Upper lobe of left lung (tissue), 6 donors: ENCODE measurements around the gene ZNF605. TPM values are rescaled to one million over a fixed set of nuclear protein-coding genes. Genes with fewer than 3 reads are reported as not detected.
"Not testable (repeated sequence)": the region's sequence is repeated elsewhere in the genome, so short reads cannot be mapped to it uniquely, and the experiment has no call there.

Experiments used
- ATAC-seq, 2 donors: fragments of 200-7000 bp; cut with Tn5 transposase; one replicate each; pipeline ENCODE4 v1.9.1; 2022; ENCODE audit warnings: mild to moderate bottlenecking in 2 of 2, moderate library complexity in 2 of 2; ENCODE audit not compliant: low FRiP score in 2 of 2
- DNase-seq, 2 donors: peaks; one replicate each; pipeline ENCODE4 v3.0.0-alpha.2; 2019 to 2020
- H3K27ac ChIP-seq, 4 donors: fragments of 200-600 bp; sonication (generic); one replicate each; pipeline ENCODE4 v1.5.1; 2016 to 2019
- H3K27me3 ChIP-seq, 4 donors: fragments of 200-600 bp; sonication (generic); one replicate each; pipeline ENCODE4 v1.5.1; 2017 to 2019
- H3K36me3 ChIP-seq, 4 donors: fragments of 200-600 bp; sonication (generic); one replicate each; pipeline ENCODE4 v1.5.1; 2016 to 2019
- H3K4me1 ChIP-seq, 4 donors: fragments of 200-600 bp; sonication (generic); one replicate each; pipeline ENCODE4 v1.5.1; 2018 to 2019
- H3K4me3 ChIP-seq, 4 donors: fragments of 200-600 bp; sonication (generic); one replicate each; pipeline ENCODE4 v1.5.1; 2017 to 2019; ENCODE audit warnings: mild to moderate bottlenecking in 2 of 4, moderate library complexity in 1 of 4
- H3K9me3 ChIP-seq, 4 donors: fragments of 200-600 bp; sonication (generic); one replicate each; pipeline ENCODE4 v1.5.1; 2018 to 2019
- EP300 ChIP-seq, 4 donors: sonication (generic); formaldehyde crosslinking; IDR thresholded peaks; one replicate each; pipeline ENCODE4 v1.5.1; 2017; ENCODE audit warnings: antibody characterized with exemption in 4 of 4, control low read depth in 2 of 4
- POLR2A ChIP-seq, 4 donors: fragments of 450-650 bp; IDR thresholded peaks; one replicate each; pipeline ENCODE4 v1.5.1; 2016 to 2017; ENCODE audit warnings: antibody characterized with exemption in 4 of 4, mild to moderate bottlenecking in 2 of 4
- POLR2AphosphoS5 ChIP-seq, 2 donors: sonication (generic); formaldehyde crosslinking; IDR thresholded peaks; one replicate each; pipeline ENCODE4 v1.5.1; 2017; ENCODE audit warnings: antibody characterized with exemption in 2 of 2
- whole genome bisulfite sequencing, 2 donors: methylation state at CpG; one replicate each; pipeline ENCODE4 v1.1.5; 2017 to 2018; 5-methylcytosine and 5-hydroxymethylcytosine counted together
- total RNA-seq, 6 donors: library from RNA; depleted of rRNA in 4 of 6; stranded (reverse); fragments of >200 nt in 4 of 6; gene quantifications; one replicate each; pipeline versions ENCODE4 v1.1.0 to v1.2.1, GENCODE V29; 2016 to 2021
- TF ChIP-seq, protein P1 (sequence below), 6 experiments: fragments of 450-650 bp in 4 of 6; fragments of 200-600 bp in 2 of 6; sonication (generic) in 2 of 6; IDR thresholded peaks; one replicate each; pipeline ENCODE4 v1.5.1; 2016 to 2019; ENCODE audit warnings: antibody characterized with exemption in 6 of 6
- donor health status: DM: no; HTN: no; CAD: no; lungs with moderate emphysema.
- donor health status: DM: no; HTN: yes; CAD: no; lungs with severe emphysema.

Gene ZNF605
- total RNA-seq, 6 donors from 2014 or later = 6.5 to 24.1 (median 9.4) TPM

DNA sequence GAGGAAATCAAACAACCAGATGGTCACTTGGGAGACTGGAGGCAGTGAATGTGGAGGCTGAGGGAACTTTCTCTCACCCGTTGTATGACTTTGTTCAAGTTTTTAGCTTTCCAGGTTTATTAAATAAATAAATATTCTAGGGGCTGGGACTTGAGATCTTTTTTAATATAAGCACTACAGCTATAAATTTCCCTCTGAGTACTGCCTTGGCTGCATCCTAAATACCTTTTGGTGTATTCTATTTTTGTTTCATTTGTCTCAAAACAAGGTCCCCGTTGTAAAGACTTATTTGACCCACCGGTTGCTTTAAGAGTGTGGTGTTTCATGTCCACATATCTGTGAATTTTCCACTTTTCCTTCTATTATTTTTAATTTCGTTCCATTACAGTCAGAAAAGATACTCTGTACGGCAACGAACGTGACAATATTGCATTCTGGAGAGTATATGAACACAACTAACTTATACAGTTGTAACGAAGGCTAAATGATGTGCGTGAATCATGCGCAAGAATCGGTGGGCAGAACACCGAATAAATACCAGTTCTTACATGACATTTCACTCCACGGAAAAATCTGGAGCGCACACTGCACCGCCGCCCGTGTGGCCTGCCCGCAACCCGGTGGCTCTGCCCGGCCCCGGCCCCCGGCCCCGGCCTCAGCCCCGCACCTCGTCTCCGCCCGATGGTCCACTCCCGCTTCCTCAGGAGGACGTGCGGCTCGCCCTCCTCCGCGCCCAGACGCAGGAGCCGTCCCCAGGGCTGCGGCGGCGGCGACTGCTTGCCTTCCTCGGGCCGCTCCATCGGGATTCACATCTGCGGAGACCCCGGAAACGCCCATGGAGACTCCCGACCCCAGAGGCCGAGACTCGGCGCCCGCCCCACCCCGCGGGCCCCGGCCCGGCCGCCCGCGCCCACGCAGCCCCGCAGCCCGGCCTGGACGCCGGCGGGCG lies 69.3 kb downstream of the ZNF605 start:
- DNase-seq (peak in 1 of 2 donors; percentile 90), ATAC-seq (peak in 1 of 2 donors; percentile 0)
- Histone ChIP-seq H3K36me3 (peaks cover 0 to 20% (median 7%) of the 10 kb centered on the region in 4 donors), H3K4me3 (peak overlapping the region; percentile 61 to 99 (median 96)), H3K27ac (peak overlapping the region; percentile 92 to 98 (median 97)), H3K4me1 (peaks cover 0 to 17% (median 15%) of the 10 kb centered on the region in 4 donors), H3K27me3 (no peaks in the 10 kb centered on the region), H3K9me3 (no peaks in the 10 kb centered on the region)
- TF ChIP-seq EP300 (IDR thresholded peaks at IDR 0.05) (no peak), POLR2AphosphoS5 (IDR thresholded peaks at IDR 0.05) (no peak), POLR2A (IDR thresholded peaks at IDR 0.05) (no peak)
- TF ChIP-seq, protein P1, sequence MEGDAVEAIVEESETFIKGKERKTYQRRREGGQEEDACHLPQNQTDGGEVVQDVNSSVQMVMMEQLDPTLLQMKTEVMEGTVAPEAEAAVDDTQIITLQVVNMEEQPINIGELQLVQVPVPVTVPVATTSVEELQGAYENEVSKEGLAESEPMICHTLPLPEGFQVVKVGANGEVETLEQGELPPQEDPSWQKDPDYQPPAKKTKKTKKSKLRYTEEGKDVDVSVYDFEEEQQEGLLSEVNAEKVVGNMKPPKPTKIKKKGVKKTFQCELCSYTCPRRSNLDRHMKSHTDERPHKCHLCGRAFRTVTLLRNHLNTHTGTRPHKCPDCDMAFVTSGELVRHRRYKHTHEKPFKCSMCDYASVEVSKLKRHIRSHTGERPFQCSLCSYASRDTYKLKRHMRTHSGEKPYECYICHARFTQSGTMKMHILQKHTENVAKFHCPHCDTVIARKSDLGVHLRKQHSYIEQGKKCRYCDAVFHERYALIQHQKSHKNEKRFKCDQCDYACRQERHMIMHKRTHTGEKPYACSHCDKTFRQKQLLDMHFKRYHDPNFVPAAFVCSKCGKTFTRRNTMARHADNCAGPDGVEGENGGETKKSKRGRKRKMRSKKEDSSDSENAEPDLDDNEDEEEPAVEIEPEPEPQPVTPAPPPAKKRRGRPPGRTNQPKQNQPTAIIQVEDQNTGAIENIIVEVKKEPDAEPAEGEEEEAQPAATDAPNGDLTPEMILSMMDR (IDR thresholded peaks at IDR 0.05) = no peak
- 15 to 32% methylated on average over 17 to 39 of the region's 64 CpGs for WGBS, 2 donors

DNA sequence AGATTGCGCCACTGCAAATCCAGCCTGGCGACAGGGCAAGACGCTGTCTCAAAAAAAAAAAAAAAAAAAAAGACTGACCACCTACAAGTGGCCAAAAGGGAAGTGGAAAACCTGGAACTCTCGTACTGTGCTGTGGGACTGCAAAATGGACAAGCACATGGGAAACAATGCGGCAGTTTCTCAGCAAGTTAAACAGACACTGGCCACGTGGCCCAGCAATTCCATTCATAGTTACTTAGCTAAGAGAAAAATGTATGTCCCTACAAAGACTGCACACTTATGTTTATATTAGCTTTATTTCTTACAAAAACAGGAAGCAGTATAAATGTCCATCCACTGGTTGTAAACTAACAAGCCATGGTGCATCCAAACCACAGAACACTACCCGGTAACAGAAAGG lies 74.3 kb downstream of the ZNF605 start:
- no peak for TF ChIP-seq POLR2A (IDR thresholded peaks at IDR 0.05)
- no peak for TF ChIP-seq EP300 (IDR thresholded peaks at IDR 0.05)
- no peak for TF ChIP-seq POLR2AphosphoS5 (IDR thresholded peaks at IDR 0.05)
- TF ChIP-seq, protein P1 (IDR thresholded peaks at IDR 0.05) = no peak
- no peak overlapping the region for H3K27ac ChIP-seq
- WGBS, 2 donors = 64 to 65% methylated on average over 7 of the region's 7 CpGs
- no peak overlapping the region for H3K4me3 ChIP-seq
- H3K4me1 ChIP-seq = peaks cover 4 to 32% (median 14%) of the 10 kb centered on the region in 4 donors
- DNase-seq (no peak), ATAC-seq (no peak)
- no peaks in the 10 kb centered on the region for H3K9me3 ChIP-seq
- H3K36me3 ChIP-seq = peaks cover 3 to 47% (median 21%) of the 10 kb centered on the region in 4 donors
- no peaks in the 10 kb centered on the region for H3K27me3 ChIP-seq

DNA sequence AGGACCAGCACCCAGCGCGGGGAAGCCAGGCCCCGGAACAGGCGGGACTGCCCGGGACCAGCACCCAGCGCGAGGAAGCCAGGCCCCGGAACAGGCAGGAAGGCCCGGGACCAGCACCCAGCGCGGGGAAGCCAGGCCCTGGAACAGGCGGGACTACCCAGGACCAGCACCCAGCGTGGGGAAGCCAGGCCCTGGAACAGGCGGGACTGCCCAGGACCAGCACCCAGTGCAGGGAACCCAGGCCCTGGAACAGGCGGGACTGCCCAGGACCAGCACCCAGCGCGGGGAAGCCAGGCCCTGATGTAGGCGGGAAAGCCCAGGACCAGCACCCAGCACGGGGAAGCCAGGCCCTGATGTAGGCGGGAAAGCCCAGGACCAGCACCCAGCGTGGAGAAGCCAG lies 81.5 kb downstream of the ZNF605 start:
- H3K9me3 ChIP-seq, H3K27ac ChIP-seq, H3K4me1 ChIP-seq, ATAC-seq, H3K27me3 ChIP-seq, DNase-seq, H3K4me3 ChIP-seq: not testable (repeated sequence)
- 85 to 89% methylated on average over 15 to 20 of the region's 21 CpGs for WGBS, 2 donors
- H3K36me3 ChIP-seq = peaks cover 27 to 97% (median 78%) of the 10 kb centered on the region in 4 donors

DNA sequence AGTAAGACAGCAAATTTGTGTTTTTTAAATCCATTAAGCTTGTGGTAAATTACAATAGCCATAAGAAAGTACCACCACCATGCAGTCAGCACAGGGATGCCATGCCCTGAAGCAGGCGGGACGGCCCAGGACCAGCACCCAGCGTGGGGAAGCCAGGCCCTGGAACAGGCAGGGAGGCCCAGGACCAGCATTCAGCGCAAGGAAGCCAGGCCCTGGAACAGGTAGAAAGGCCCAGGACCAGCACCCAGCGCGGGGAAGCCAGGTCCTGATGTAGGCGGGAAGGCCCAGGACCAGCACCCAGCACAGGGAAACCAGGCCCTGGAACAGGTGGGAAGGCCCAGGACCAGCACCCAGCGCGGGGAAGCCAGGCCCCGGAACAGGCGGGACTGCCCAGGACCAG lies 81.9 kb downstream of the ZNF605 start:
- DNase-seq (no peak), ATAC-seq (no peak)
- H3K27ac ChIP-seq = no peak overlapping the region
- WGBS, 2 donors = 89 to 97% methylated on average over 11 of the region's 11 CpGs
- no peaks in the 10 kb centered on the region for H3K27me3 ChIP-seq
- no peaks in the 10 kb centered on the region for H3K4me1 ChIP-seq
- no peaks in the 10 kb centered on the region for H3K9me3 ChIP-seq
- TF ChIP-seq POLR2A (IDR thresholded peaks at IDR 0.05) (no peak), POLR2AphosphoS5 (IDR thresholded peaks at IDR 0.05) (no peak), EP300 (IDR thresholded peaks at IDR 0.05) (no peak)
- TF ChIP-seq, protein P1 (IDR thresholded peaks at IDR 0.05) = no peak
- H3K4me3 ChIP-seq = no peak overlapping the region
- H3K36me3 ChIP-seq = peaks cover 31 to 98% (median 82%) of the 10 kb centered on the region in 4 donors

DNA sequence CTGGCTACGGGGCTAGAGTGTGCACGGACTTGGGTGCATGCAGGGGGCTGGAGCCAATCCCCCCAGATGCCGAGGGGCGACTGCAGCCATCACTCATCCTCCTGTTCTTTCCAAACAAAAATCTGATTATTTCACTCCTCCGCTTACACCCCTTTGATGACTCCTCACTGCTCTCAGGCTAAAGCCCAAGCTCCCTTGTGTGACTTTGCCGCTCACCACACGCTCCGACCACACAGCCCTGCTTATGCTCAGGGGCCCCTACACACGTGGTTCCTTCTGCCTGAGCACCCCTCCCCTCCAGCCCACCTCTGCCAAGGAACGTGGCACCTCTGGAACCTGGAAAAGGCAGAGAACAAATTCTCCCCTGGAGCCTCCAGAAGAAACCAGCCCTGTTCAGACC lies 82.4 kb downstream of the ZNF605 start:
- TF ChIP-seq EP300 (IDR thresholded peaks at IDR 0.05) = no peak
- TF ChIP-seq, protein P1 (IDR thresholded peaks at IDR 0.05) = no peak
- no peak for TF ChIP-seq POLR2A (IDR thresholded peaks at IDR 0.05)
- TF ChIP-seq POLR2AphosphoS5 (IDR thresholded peaks at IDR 0.05) = no peak
- WGBS, 2 donors = 92 to 94% methylated on average over 10 of the region's 10 CpGs
- no peak overlapping the region for H3K27ac ChIP-seq
- H3K27me3 ChIP-seq = no peaks in the 10 kb centered on the region
- DNase-seq (no peak), ATAC-seq (no peak)
- H3K9me3 ChIP-seq = no peaks in the 10 kb centered on the region
- H3K4me3 ChIP-seq = no peak overlapping the region
- H3K36me3 ChIP-seq = peaks cover 31 to 96% (median 81%) of the 10 kb centered on the region in 4 donors
- H3K4me1 ChIP-seq = no peaks in the 10 kb centered on the region
